SK-N-MC (cell line): Measurements from ENCODE around the gene VTI1B.

Experiments used
- EZH2 ChIP-seq: fragments of 200-600 bp; sonication (generic); IDR thresholded peaks from one replicate; pipeline ENCODE4 v1.6.1; 2017; ENCODE audit warnings: antibody characterized with exemption
- FOXP2 ChIP-seq: optimal IDR thresholded peaks from 2 replicates; pipeline ENCODE3; 2011; ENCODE audit warnings: mild to moderate bottlenecking, moderate library complexity; ENCODE audit not compliant: insufficient read depth; ENCODE audit errors: extremely low read length, control extremely low read depth
- POLR2AphosphoS5 ChIP-seq: IDR thresholded peaks from 2 replicates; pipeline ENCODE4 v1.6.1; 2012; ENCODE audit warnings: mild to moderate bottlenecking, low read depth, low read length, borderline replicate concordance

DNA sequence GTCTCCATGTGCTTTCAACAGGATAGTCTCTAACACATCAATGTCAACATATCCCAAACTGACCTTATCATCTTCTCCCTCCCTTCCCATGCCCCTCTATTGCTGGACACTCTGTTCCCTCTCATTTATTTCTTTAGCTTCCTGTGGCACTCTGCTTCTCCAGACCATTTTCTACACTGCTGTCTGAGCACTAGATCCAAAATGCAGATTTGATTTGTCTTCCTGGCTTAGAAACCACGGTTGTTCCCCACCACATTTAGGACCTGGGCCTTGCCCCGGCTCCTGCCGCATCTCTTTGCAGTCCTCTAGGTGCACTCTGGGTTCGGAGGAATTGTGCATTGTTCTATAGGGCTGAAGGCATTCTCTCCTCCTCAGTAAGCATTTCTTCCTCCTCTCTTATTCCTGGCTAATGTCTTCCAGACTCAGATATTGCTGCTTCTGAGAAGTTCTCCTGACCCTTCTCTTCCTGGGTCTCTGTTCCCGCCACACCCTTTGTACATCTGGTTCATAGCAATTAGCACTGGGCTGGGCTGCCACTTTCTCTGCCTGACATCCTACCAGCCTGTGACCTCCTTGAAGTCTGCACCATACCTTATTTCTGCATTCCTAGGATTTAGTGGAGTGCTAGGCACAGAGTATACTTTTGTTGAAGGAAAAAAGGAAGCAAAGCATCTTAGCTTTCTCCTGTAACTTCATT, 40.8 kb downstream of the VTI1B start:
- TF ChIP-seq EZH2 = no peak
- no peak for TF ChIP-seq POLR2AphosphoS5
- no peak for TF ChIP-seq FOXP2
